ENCODE data around the gene BPIFB2. TPM values are rescaled to one million over a fixed set of nuclear protein-coding genes. Genes with fewer than 3 reads are reported as not detected.

BPIFB2 gene
- total RNA-seq, 1 experiment from 2014 or later, result 0.15 TPM

DNA sequence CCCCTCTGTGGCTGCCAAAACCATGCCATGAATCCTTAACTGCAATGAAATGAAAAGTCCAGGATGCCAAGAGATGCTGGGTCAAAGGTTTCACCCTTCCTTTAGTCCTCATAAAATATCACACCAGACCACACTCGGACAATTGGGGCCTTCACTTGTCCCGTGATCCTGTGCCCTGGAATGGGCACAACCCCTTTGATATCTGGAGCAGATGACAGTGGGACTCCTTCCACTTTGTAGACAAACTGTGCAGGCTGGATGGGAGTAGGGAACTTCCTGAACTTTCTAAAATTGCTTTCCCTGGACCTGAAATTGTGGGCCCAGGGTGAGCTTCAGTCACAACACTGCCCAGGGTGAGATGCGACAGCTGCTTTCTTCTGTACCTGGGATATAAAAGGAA is 14.4 kb downstream of the BPIFB2 start:
- Histone ChIP-seq H3K27me3 (ENCODE audit: insufficient read depth, low read length) (peaks cover 20% of the 10 kb centered on the region; the same call in 1 of the 2 replicates), H3K9me2 (ENCODE audit: insufficient read depth) (no peaks in the 10 kb centered on the region), H3K9me3 (ENCODE audit: control insufficient read depth in 1 of 2, insufficient read depth in 1 of 2, low read depth in 1 of 2, low read length in 2 of 2) (no peaks in the 10 kb centered on the region; a peak in 1 of 4 replicates), H3K4me3 (replicated peaks in 1 of 2; ENCODE audit: low read depth in 1 of 2, low read length in 2 of 2) (no peak overlapping the region), H3K36me3 (ENCODE audit: control insufficient read depth in 1 of 2, insufficient read depth in 2 of 2, low read length in 2 of 2) (no peaks in the 10 kb centered on the region), H3K27ac (ENCODE audit: low read depth, low read length) (no peak overlapping the region), H3K9ac (ENCODE audit: low read length) (no peak overlapping the region), H3K79me2 (ENCODE audit: insufficient read depth, low read length) (no peaks in the 10 kb centered on the region), H3K4me1 (ENCODE audit: control insufficient read depth in 1 of 2, insufficient read depth in 2 of 2, low read length in 2 of 2) (no peaks in the 10 kb centered on the region), H3K4me2 (ENCODE audit: low read length) (no peak overlapping the region), H2AFZ (ENCODE audit: low read depth, low read length, poor library complexity, severe bottlenecking) (no peak overlapping the region), H4K20me1 (ENCODE audit: insufficient read depth) (no peaks in the 10 kb centered on the region)
- TF ChIP-seq YY1 (IDR thresholded peaks at IDR 0.05; ENCODE audit: extremely low read depth, insufficient replicate concordance, low read depth, low read length) (no peak), ZFX (IDR thresholded peaks at IDR 0.05) (no peak), EGR1 (IDR thresholded peaks at IDR 0.05; ENCODE audit: low read depth) (no peak), POLR2A (IDR thresholded peaks at IDR 0.05; ENCODE audit: borderline replicate concordance, extremely low read depth, insufficient read depth, insufficient read length) (no peak), EZH2 (IDR thresholded peaks at IDR 0.05) (no peak), TCF7L2 (IDR thresholded peaks at IDR 0.05; ENCODE audit: borderline replicate concordance, extremely low read depth, insufficient read depth, insufficient read length) (no peak), POLR2AphosphoS5 (IDR thresholded peaks at IDR 0.05; ENCODE audit: low read depth, low read length) (no peak), FOSL1 (IDR thresholded peaks at IDR 0.05; ENCODE audit: low read depth) (no peak), CBX3 (IDR thresholded peaks at IDR 0.05; ENCODE audit: low read depth) (no peak), ZNF274 (IDR thresholded peaks at IDR 0.05; ENCODE audit: low read depth, low read length) (no peak)
- TF ChIP-seq, protein P1, sequence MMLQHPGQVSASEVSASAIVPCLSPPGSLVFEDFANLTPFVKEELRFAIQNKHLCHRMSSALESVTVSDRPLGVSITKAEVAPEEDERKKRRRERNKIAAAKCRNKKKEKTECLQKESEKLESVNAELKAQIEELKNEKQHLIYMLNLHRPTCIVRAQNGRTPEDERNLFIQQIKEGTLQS (IDR thresholded peaks at IDR 0.05), result no peak
- no peak for DNase-seq (ENCODE audit: low read depth, low spot score)
- intact Hi-C loops (cut with micrococcal nuclease), result no loop called here
- BruUV-seq (replicated peaks), result no TSS peak
- ChIA-PET CTCF (no interaction called here), POLR2A (no interaction called here), RAD21 (ENCODE audit: low non-redundant PET in 1 of 2, low total read pairs in 2 of 2, uncharacterized antibody in 2 of 2, unreplicated experiment in 2 of 2) (no interaction called here)
- ATAC-seq, result no peak

DNA sequence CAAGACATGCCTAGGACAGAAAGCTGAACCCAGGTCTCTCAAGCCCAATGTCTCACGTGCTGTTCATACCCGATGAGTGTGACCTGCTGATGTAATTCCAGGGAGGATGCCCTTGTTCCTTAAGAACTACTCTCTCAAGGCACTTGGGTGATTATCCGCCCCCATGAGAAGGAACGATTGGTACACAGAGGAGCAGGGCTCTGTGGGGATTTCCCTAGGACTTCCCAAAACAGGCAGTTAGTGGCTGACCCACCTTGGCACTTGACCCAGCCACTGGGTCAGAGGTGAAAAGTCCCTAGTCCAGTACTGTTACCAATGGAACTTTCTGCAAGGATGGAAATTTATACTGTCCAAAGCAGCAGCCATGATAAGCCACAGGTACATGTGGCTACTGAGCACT is 14.8 kb downstream of the BPIFB2 start:
- Histone ChIP-seq H3K79me2 (ENCODE audit: insufficient read depth, low read length) (no peaks in the 10 kb centered on the region), H4K20me1 (ENCODE audit: insufficient read depth) (no peaks in the 10 kb centered on the region), H3K9me2 (ENCODE audit: insufficient read depth) (no peaks in the 10 kb centered on the region), H3K27me3 (ENCODE audit: insufficient read depth, low read length) (peaks cover 22% of the 10 kb centered on the region; the same call in 1 of the 2 replicates), H3K9ac (ENCODE audit: low read length) (no peak overlapping the region), H3K36me3 (ENCODE audit: control insufficient read depth in 1 of 2, insufficient read depth in 2 of 2, low read length in 2 of 2) (no peaks in the 10 kb centered on the region), H3K4me3 (replicated peaks in 1 of 2; ENCODE audit: low read depth in 1 of 2, low read length in 2 of 2) (no peak overlapping the region), H3K9me3 (ENCODE audit: control insufficient read depth in 1 of 2, insufficient read depth in 1 of 2, low read depth in 1 of 2, low read length in 2 of 2) (no peaks in the 10 kb centered on the region; a peak in 1 of 4 replicates), H3K4me1 (ENCODE audit: control insufficient read depth in 1 of 2, insufficient read depth in 2 of 2, low read length in 2 of 2) (no peaks in the 10 kb centered on the region), H3K27ac (ENCODE audit: low read depth, low read length) (no peak overlapping the region), H2AFZ (ENCODE audit: low read depth, low read length, poor library complexity, severe bottlenecking) (no peak overlapping the region), H3K4me2 (ENCODE audit: low read length) (no peak overlapping the region)
- ChIA-PET RAD21 (ENCODE audit: low non-redundant PET in 1 of 2, low total read pairs in 2 of 2, uncharacterized antibody in 2 of 2, unreplicated experiment in 2 of 2) (no interaction called here), POLR2A (no interaction called here), CTCF (no interaction called here)
- DNase-seq (ENCODE audit: low read depth, low spot score) (no peak), ATAC-seq (no peak)
- TF ChIP-seq, protein P2, sequence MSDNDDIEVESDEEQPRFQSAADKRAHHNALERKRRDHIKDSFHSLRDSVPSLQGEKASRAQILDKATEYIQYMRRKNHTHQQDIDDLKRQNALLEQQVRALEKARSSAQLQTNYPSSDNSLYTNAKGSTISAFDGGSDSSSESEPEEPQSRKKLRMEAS (IDR thresholded peaks at IDR 0.05), result no peak
- TF ChIP-seq, protein P1 (IDR thresholded peaks at IDR 0.05), result no peak
- intact Hi-C loops (cut with micrococcal nuclease), result no loop called here
- no TSS peak for BruUV-seq (replicated peaks)

Data from HCT116 (cell line).